ENCODE results near the gene SIDT2. TPM values are rescaled to one million over a fixed set of nuclear protein-coding genes. Genes with fewer than 3 reads are reported as not detected.

SIDT2 gene
- total RNA-seq, 4 donors from 2014 or later: 42.6 to 130 (median 74.7) TPM

DNA sequence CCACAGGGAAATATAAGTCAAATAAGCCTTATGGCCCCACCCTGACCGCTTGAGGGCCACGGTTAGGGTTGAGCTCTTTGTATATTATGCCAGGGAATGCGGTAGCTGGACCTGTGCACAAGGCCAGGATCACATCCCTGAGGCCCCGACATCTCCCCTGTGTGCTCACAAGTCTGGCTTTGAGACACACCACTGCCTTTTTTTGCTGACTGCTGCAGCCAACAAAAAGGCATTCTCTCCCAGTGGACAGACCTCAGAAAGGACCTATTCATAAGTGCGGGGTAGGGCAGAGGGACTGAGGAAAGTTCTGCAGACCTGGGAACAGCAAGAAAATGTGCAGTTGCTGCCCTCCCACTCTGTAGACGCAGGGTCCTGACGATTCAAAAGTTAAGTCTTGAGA is 3.4 kb upstream of the SIDT2 start:
- Histone ChIP-seq H3K36me3 (peaks cover 8% of the 10 kb centered on the region), H3K27ac (no peak overlapping the region), H3K4me1 (peaks cover 16% of the 10 kb centered on the region), H3K27me3 (no peaks in the 10 kb centered on the region), H3K9me3 (no peaks in the 10 kb centered on the region), H3K4me3 (no peak overlapping the region)
- WGBS: 74% methylated on average over 6 of the region's 7 CpGs
- TF ChIP-seq POLR2A (IDR thresholded peaks at IDR 0.05): no peak
- TF ChIP-seq POLR2AphosphoS5 (IDR thresholded peaks at IDR 0.05): no peak
- no peak for TF ChIP-seq EP300 (IDR thresholded peaks at IDR 0.05)
- DNase-seq (ENCODE audit: low spot score in 2 of 2): no peak

DNA sequence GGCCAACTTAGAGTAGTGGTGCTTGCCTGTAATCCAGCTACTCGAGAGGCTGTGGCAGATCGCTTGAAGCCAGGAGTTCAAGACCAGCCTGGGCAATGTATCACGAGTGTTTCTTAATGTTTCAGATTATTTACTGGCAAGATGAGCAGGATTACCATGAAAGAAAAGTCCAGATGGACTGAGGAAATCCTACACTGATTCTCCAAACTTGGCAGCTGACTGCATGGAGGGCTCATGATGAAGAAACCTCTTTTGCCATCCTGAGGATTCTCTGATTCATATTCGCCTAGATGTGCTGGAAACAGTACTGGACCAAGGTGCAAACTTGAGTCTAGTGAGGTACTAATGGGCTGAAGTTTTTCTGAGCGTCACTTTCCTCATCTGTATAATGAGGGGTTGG is 2.8 kb upstream of the SIDT2 start:
- H3K4me1 ChIP-seq: peaks cover 22% of the 10 kb centered on the region
- WGBS: 89% methylated on average over 5 of the region's 5 CpGs
- H3K27ac ChIP-seq: no peak overlapping the region

DNA sequence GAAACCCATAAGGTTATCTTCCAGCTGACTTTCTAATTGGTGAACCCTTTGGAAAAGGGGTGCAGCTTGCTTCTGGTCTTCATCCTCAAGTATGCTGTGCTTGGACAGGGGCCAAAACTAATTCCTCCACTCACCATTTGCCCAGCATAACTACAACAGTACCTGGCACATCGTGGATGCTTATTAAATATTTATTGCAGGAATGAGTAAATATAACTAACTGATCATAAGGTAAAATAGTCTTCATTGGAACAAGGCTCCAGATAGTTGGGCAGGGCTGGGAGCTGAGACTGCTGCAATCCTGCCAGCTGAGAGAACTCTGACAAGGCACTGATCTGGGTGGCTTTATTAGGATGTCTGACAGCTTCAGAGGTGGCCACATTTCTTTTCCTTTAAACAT is 2.4 kb upstream of the SIDT2 start:
- no peaks in the 10 kb centered on the region for H3K9me3 ChIP-seq
- WGBS: 53% methylated on average over 1 of the region's 1 CpG
- H3K4me1 ChIP-seq: peaks cover 27% of the 10 kb centered on the region
- TF ChIP-seq, protein P1, sequence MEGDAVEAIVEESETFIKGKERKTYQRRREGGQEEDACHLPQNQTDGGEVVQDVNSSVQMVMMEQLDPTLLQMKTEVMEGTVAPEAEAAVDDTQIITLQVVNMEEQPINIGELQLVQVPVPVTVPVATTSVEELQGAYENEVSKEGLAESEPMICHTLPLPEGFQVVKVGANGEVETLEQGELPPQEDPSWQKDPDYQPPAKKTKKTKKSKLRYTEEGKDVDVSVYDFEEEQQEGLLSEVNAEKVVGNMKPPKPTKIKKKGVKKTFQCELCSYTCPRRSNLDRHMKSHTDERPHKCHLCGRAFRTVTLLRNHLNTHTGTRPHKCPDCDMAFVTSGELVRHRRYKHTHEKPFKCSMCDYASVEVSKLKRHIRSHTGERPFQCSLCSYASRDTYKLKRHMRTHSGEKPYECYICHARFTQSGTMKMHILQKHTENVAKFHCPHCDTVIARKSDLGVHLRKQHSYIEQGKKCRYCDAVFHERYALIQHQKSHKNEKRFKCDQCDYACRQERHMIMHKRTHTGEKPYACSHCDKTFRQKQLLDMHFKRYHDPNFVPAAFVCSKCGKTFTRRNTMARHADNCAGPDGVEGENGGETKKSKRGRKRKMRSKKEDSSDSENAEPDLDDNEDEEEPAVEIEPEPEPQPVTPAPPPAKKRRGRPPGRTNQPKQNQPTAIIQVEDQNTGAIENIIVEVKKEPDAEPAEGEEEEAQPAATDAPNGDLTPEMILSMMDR (IDR thresholded peaks at IDR 0.05): no peak
- TF ChIP-seq EP300 (IDR thresholded peaks at IDR 0.05) (no peak), POLR2A (IDR thresholded peaks at IDR 0.05) (no peak), POLR2AphosphoS5 (IDR thresholded peaks at IDR 0.05) (no peak)
- H3K27ac ChIP-seq: no peak overlapping the region
- no peaks in the 10 kb centered on the region for H3K27me3 ChIP-seq
- H3K4me3 ChIP-seq: no peak overlapping the region
- DNase-seq (ENCODE audit: low spot score in 2 of 2): no peak
- H3K36me3 ChIP-seq: peaks cover under 1% of the 10 kb centered on the region

More for the DNA sequence above, 2.8 kb upstream of the SIDT2 start:
- no peak for DNase-seq (ENCODE audit: low spot score in 2 of 2)
- Histone ChIP-seq H3K36me3 (peaks cover 4% of the 10 kb centered on the region), H3K4me3 (no peak overlapping the region), H3K27me3 (no peaks in the 10 kb centered on the region), H3K9me3 (no peaks in the 10 kb centered on the region)
- TF ChIP-seq, protein P1 (IDR thresholded peaks at IDR 0.05): no peak
- no peak for TF ChIP-seq POLR2AphosphoS5 (IDR thresholded peaks at IDR 0.05)
- no peak for TF ChIP-seq EP300 (IDR thresholded peaks at IDR 0.05)
- no peak for TF ChIP-seq POLR2A (IDR thresholded peaks at IDR 0.05)

DNA sequence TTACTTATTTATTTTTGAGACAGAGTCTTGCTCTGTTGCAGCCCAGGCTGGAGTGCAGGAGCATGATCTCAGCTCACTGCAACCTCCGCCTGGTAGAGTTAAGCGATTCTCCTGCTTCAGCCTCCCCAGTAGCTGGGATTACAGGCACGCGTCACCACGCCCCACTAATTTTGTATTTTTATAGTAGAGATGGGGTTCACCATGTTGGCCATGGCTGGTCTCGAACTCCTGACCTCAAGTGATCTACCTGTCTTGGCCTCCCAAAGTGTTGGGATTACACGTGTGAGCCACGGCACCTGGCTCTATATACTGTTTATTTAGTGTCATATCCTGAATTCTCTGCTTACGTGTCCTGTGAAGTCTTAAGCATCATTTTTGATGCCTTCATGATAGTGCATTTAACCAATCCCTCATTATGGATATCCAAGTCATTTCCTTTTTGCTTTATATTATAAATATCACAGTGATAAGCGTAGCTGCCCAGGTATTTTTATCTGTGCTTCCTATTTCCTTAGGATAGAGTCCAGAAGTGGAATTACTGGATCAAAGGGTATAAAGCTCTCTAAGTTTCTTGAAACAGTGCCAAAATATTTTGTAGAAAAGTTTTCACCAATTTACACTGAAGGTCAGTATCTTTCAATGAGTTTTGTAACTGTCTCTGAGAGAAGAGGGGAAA is 871 bp upstream of the SIDT2 start:
- Histone ChIP-seq H3K36me3 (no peaks in the 10 kb centered on the region), H3K4me1 (peaks cover 37% of the 10 kb centered on the region), H3K4me3 (peak overlapping the region; percentile 79), H3K9me3 (no peaks in the 10 kb centered on the region), H3K27ac (no peak overlapping the region), H3K27me3 (no peaks in the 10 kb centered on the region)
- TF ChIP-seq POLR2A (IDR thresholded peaks at IDR 0.05) (no peak), EP300 (IDR thresholded peaks at IDR 0.05) (no peak), POLR2AphosphoS5 (IDR thresholded peaks at IDR 0.05) (no peak)
- TF ChIP-seq, protein P1 (IDR thresholded peaks at IDR 0.05): no peak
- 81% methylated on average over 10 of the region's 10 CpGs for WGBS
- DNase-seq (ENCODE audit: low spot score in 2 of 2): peak in 1 of 2 donors; percentile 31

DNA sequence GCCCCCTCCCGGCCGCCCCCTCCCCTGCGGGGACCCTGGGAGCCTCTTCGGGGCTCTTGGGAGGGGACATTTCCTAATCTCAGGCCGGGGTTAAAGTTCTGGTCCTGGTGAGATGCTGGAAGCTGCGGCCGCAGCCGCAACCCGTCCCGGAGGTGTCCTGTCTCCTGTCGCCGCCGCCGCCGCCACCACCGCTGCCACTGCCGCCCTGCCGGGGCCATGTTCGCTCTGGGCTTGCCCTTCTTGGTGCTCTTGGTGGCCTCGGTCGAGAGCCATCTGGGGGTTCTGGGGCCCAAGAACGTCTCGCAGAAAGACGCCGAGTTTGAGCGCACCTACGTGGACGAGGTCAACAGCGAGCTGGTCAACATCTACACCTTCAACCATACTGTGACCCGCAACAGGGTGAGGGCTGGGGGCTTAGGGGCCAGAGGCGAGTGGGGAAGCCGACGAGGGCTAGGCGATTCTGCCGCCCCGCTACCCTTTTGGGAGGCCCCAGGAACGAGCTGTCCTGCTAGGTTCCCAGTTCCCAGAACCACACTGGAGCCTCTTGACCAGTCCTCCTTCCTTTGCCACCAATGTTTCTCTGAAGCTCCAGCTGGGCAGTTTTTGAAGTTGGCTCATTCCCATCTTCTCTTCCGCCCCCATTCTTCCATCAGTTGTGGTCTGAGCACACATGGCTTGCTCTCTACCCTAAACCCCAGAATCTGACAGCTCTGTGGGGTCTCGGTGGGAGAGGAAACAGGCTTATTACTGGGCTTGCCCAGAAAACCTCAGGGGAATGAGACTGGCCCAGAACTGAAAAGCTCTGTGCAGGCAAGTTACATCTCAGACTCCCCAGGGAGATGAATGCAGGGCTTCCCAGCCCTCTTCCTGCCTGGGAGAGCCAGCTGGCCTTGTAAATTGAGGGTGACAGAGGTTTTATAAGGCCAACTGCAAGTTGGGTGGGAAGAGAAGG is 781 bp downstream of the SIDT2 start:
- peak; percentile 76 to 88 for DNase-seq (ENCODE audit: low spot score in 2 of 2)
- H3K4me1 ChIP-seq: peaks cover 44% of the 10 kb centered on the region

More for the DNA sequence above, 781 bp downstream of the SIDT2 start:
- TF ChIP-seq, protein P1 (IDR thresholded peaks at IDR 0.05): no peak
- TF ChIP-seq POLR2AphosphoS5 (IDR thresholded peaks at IDR 0.05) (no peak), EP300 (IDR thresholded peaks at IDR 0.05) (no peak), POLR2A (IDR thresholded peaks at IDR 0.05) (no peak)
- Histone ChIP-seq H3K36me3 (peaks cover 5% of the 10 kb centered on the region), H3K9me3 (no peaks in the 10 kb centered on the region), H3K27ac (peak overlapping the region; percentile 89), H3K27me3 (no peaks in the 10 kb centered on the region), H3K4me3 (peak overlapping the region; percentile 79)
- WGBS: 6% methylated on average over 10 of the region's 39 CpGs
